CD14-positive monocyte (primary cell): Measurements from ENCODE around the gene FAM83G. TPM values are rescaled to one million over a fixed set of nuclear protein-coding genes. Genes with fewer than 3 reads are reported as not detected.
A peak's percentile ranks its signal among the peaks of the same experiment; 100 is the strongest.

Experiments used
- DNase-seq, 3 donors: peaks; one replicate each; pipeline ENCODE4 v3.0.0-alpha.2; 2011 to 2022
- H2AFZ ChIP-seq: 2 replicates; pipeline ENCODE4 v1.6.0; 2012; ENCODE audit warnings: mild to moderate bottlenecking, low read depth, low read length, inconsistent platforms; ENCODE audit not compliant: insufficient read depth, poor library complexity, severe bottlenecking
- H3K27ac ChIP-seq, 2 donors: 1 replicate in 1 of 2; 2 replicates in 1 of 2; pipeline ENCODE4 v1.5.1; 2012 to 2013; ENCODE audit warnings: low read length in 2 of 2, control low read depth in 1 of 2, inconsistent platforms in 1 of 2, low read depth in 1 of 2, mild to moderate bottlenecking in 1 of 2
- H3K27me3 ChIP-seq, 2 donors: one replicate each; pipeline versions ENCODE4 v1.6.0 to v1.6.1; 2011 to 2013; ENCODE audit warnings: low read length in 2 of 2; ENCODE audit not compliant: control insufficient read depth in 2 of 2, insufficient read depth in 2 of 2
- H3K36me3 ChIP-seq, 2 donors: replicated peaks in 1 of 2; 1 replicate in 1 of 2; 2 replicates in 1 of 2; pipeline versions ENCODE4 v1.5.1 to v1.6.1; 2012 to 2013; ENCODE audit warnings: low read length in 2 of 2, control low read depth in 1 of 2, inconsistent platforms in 1 of 2, mild to moderate bottlenecking in 1 of 2; ENCODE audit not compliant: insufficient read depth in 2 of 2, control insufficient read depth in 1 of 2
- H3K4me1 ChIP-seq, 2 donors: 1 replicate in 1 of 2; 2 replicates in 1 of 2; pipeline versions ENCODE4 v1.5.1 to v1.6.1; 2012 to 2013; ENCODE audit warnings: low read length in 2 of 2, control low read depth in 1 of 2, inconsistent platforms in 1 of 2, mild to moderate bottlenecking in 1 of 2, moderate library complexity in 1 of 2; ENCODE audit not compliant: insufficient read depth in 2 of 2, control insufficient read depth in 1 of 2
- H3K4me2 ChIP-seq: replicated peaks from 2 replicates; pipeline ENCODE3; 2012; ENCODE audit warnings: low read length, moderate library complexity, mild to moderate bottlenecking; ENCODE audit not compliant: poor library complexity, severe bottlenecking; ENCODE audit errors: extremely low read depth
- H3K4me3 ChIP-seq, 3 experiments: fragments of 200-600 bp in 1 of 3; sonication (generic) in 1 of 3; replicated peaks in 1 of 3; 1 replicate in 2 of 3; 2 replicates in 1 of 3; pipeline ENCODE4 v1.5.1; 2011 to 2013; ENCODE audit warnings: low read length in 3 of 3, mild to moderate bottlenecking in 3 of 3, control low read depth in 2 of 3, low read depth in 2 of 3, inconsistent platforms in 1 of 3, moderate library complexity in 1 of 3
- H3K79me2 ChIP-seq: 2 replicates; pipeline ENCODE4 v1.6.0; 2012; ENCODE audit warnings: mild to moderate bottlenecking, control low read depth, inconsistent platforms, low read length, moderate library complexity; ENCODE audit not compliant: insufficient read depth
- H3K9ac ChIP-seq: 2 replicates; pipeline ENCODE4 v1.6.0; 2017; ENCODE audit warnings: low read length, mild to moderate bottlenecking; ENCODE audit not compliant: insufficient read depth, poor library complexity, severe bottlenecking
- H3K9me3 ChIP-seq, 2 donors: replicated peaks in 1 of 2; 1 replicate in 1 of 2; 2 replicates in 1 of 2; pipeline versions ENCODE4 v1.5.1 to v1.6.1; 2012 to 2013; ENCODE audit warnings: low read length in 2 of 2, control low read depth in 1 of 2; ENCODE audit not compliant: control insufficient read depth in 1 of 2, insufficient read depth in 1 of 2
- H4K20me1 ChIP-seq: 2 replicates; pipeline ENCODE4 v1.6.0; 2012; ENCODE audit warnings: mild to moderate bottlenecking, low read length, control low read depth, moderate library complexity; ENCODE audit not compliant: insufficient read depth
- H3K27ac Mint-ChIP-seq, 7 donors: one replicate each; pipeline ENCODE4 v1.8.0; 2020; ENCODE audit warnings: mild to moderate bottlenecking in 7 of 7, mixed read lengths in 7 of 7, moderate library complexity in 6 of 7, inconsistent platforms in 2 of 7
- H3K27me3 Mint-ChIP-seq, 3 donors: one replicate each; pipeline ENCODE4 v1.8.0; 2021 to 2022; ENCODE audit warnings: low read depth in 3 of 3, mild to moderate bottlenecking in 3 of 3, mixed read lengths in 3 of 3, moderate library complexity in 3 of 3, inconsistent platforms in 1 of 3
- H3K36me3 Mint-ChIP-seq, 2 donors: one replicate each; pipeline ENCODE4 v1.8.0; 2020; ENCODE audit warnings: mixed read lengths in 2 of 2, inconsistent platforms in 1 of 2, mild to moderate bottlenecking in 1 of 2
- H3K4me1 Mint-ChIP-seq: one replicate; pipeline ENCODE4 v1.8.0; 2020; ENCODE audit warnings: mild to moderate bottlenecking, mixed read lengths
- H3K4me3 Mint-ChIP-seq, 2 donors: one replicate each; pipeline ENCODE4 v1.8.0; 2020; ENCODE audit warnings: mild to moderate bottlenecking in 2 of 2, mixed read lengths in 2 of 2, moderate library complexity in 1 of 2
- H3K9me3 Mint-ChIP-seq, 7 donors: one replicate each; pipeline ENCODE4 v1.8.0; 2020 to 2022; ENCODE audit warnings: mixed read lengths in 7 of 7, mild to moderate bottlenecking in 6 of 7, moderate library complexity in 6 of 7, inconsistent platforms in 2 of 7
- CTCF ChIP-seq: fragments of 200-600 bp; IDR thresholded peaks from one replicate; pipeline ENCODE4 v1.8.0; 2022; ENCODE audit warnings: antibody characterized with exemption, mild to moderate bottlenecking
- WGBS: methylation state at CpG from one replicate; pipeline ENCODE4 v1.1.5; 2013; ENCODE audit warnings: missing lambda C conversion rate; ENCODE audit not compliant: insufficient coverage; 5-methylcytosine and 5-hydroxymethylcytosine counted together
- intact Hi-C, 2 donors: fragments of 100-400 bp; cut with micrococcal nuclease; formaldehyde crosslinking; loops; one replicate each; pipeline versions ENCODE4 v1.15.0 to v1.15.1; 2023
- polyA plus RNA-seq, 3 donors: library from polyadenylated mRNA; depleted of rRNA in 1 of 3; unstranded in 2 of 3; stranded (reverse) in 1 of 3; fragments of 300-500 nt in 2 of 3; fragments of >200 nt in 1 of 3; fragmentation: Illumina TruSeq in 2 of 3; gene quantifications; 1 replicate in 2 of 3; 2 replicates in 1 of 3; pipeline ENCODE4 v1.2.3, GENCODE V29; 2012 to 2021

The FAM83G gene
- polyA plus RNA-seq, 3 donors: 0.04 to 0.17 (median 0.08) TPM

DNA sequence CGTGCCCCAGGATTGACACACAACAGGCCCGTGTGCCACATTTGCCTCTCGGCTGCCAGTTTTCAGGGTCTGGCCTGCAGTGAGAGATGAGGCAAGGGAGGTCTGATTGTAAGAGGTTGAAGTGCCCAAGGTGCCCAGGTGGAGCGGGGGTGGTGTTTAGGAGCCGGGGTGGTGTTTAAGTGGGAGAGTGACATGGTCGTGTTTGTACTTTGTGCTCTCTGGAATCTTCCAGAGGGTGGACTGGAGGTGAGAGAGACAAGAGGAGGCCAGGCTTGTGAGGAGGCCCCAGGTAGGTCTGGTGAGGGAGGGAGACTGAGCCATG is 42.1 kb downstream of the FAM83G start:
- Histone ChIP-seq H2AFZ (no peak overlapping the region), H3K4me1 (no peaks in the 10 kb centered on the region), H3K4me3 (no peak overlapping the region), H3K27ac (no peak overlapping the region), H3K79me2 (no peaks in the 10 kb centered on the region), H3K36me3 (no peaks in the 10 kb centered on the region), H3K4me2 (no peak overlapping the region), H3K9me3 (no peaks in the 10 kb centered on the region), H3K9ac (no peak overlapping the region), H3K27me3 (no peaks in the 10 kb centered on the region), H4K20me1 (no peaks in the 10 kb centered on the region)
- no peak for TF ChIP-seq CTCF
- intact Hi-C loops: no loop called here
- Mint-ChIP-seq H3K4me1 (peaks cover 2% of the 10 kb centered on the region), H3K9me3 (no peaks in the 10 kb centered on the region), H3K27ac (peak overlapping the region in 1 of 7 donors; percentile 1), H3K27me3 (peaks cover 2 to 7% (median 3%) of the 10 kb centered on the region in 3 donors), H3K36me3 (no peaks in the 10 kb centered on the region), H3K4me3 (no peak overlapping the region)
- WGBS: 94% methylated on average over 6 of the region's 6 CpGs
- no peak for DNase-seq

- H3K4me1 Mint-ChIP-seq: peaks cover 2% of the 10 kb centered on the region
- intact Hi-C loops: no loop called here
Measured at GRCh38 chr17:18961634-18962493, 42.7 kb downstream of the FAM83G start.

More at GRCh38 chr17:18961634-18962493, 42.7 kb downstream of the FAM83G start:
- Histone ChIP-seq H3K4me1 (no peaks in the 10 kb centered on the region), H3K79me2 (no peaks in the 10 kb centered on the region), H2AFZ (no peak overlapping the region), H3K9me3 (no peaks in the 10 kb centered on the region), H3K4me3 (no peak overlapping the region), H3K9ac (no peak overlapping the region), H4K20me1 (no peaks in the 10 kb centered on the region), H3K36me3 (no peaks in the 10 kb centered on the region), H3K27ac (no peak overlapping the region), H3K27me3 (no peaks in the 10 kb centered on the region), H3K4me2 (no peak overlapping the region)
- no peak overlapping the region for H3K27ac Mint-ChIP-seq
- H3K27me3 Mint-ChIP-seq: peaks cover 2 to 4% (median 3%) of the 10 kb centered on the region in 3 donors
- no peak for DNase-seq
- no peaks in the 10 kb centered on the region for H3K9me3 Mint-ChIP-seq
- no peaks in the 10 kb centered on the region for H3K36me3 Mint-ChIP-seq
- TF ChIP-seq CTCF: no peak
- no peak overlapping the region for H3K4me3 Mint-ChIP-seq
- WGBS: 95% methylated on average over 14 of the region's 16 CpGs
